ENCODE results near the gene TUT1. TPM values are rescaled to one million over a fixed set of nuclear protein-coding genes. Genes with fewer than 3 reads are reported as not detected.
A peak's percentile ranks its signal among the peaks of the same experiment; 100 is the strongest.
"Not testable (repeated sequence)": the region's sequence is repeated elsewhere in the genome, so short reads cannot be mapped to it uniquely, and the experiment has no call there.

Gene TUT1
- polyA plus RNA-seq, 1 experiment, result 9.9 TPM

DNA sequence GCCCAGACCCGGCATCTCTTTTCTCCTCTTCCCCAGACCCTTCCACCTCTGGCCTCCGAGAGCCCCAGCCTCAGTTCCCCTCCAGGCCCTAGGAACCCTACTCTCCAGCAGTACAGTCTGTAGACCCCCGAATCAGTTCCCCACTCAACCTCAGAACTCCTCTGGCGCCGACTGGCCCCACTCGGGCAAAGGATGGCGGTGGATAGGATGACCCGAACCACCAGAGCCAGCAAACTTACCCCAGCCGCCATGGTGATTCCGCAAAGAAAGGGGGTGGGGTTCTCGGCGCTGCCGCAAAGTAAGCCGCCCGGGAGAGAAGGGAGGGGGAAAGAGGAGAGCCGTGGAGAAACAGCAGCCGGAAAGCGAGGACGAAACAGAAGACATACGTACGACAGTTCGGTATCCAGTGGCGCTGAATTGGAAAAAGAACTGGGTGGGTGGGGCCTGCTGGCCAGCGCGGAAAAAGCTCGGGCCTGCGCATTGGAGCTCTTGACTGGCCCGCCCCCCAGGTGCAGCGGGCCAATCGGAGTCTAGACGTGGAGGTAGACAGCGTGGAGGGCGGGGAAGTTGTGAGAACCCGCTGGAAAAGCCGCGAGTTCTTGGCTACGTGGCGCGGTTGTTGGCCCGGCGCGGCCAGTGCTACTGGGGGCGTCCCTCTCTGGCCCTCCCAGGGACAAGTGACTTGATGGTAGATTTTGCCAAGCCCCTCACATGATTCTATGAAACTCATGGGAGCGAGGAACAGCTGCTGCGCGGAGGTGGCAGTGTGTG, 17.5 kb downstream of the TUT1 start, which contains the start of gene EEF1G:
EEF1G (minus strand) TSS at position 300 of the 771 bp plus-strand sequence; CDS start at position 251, 49 bp downstream.
- POLR2A ChIA-PET, result interaction anchor here (0.5 to 1.3 kb wide), 13 partner anchors 11 to 510 kb away, joined by 3 to 25 read pairs (median 5); partner anchors contain the start of genes HNRNPUL2, LRRN4CL, TUT1 and ZBTB3

GRCh38 chr11:62573006-62573591, 18.2 kb downstream of the TUT1 start:
- no peak for DNase-seq (ENCODE audit: low read depth)
- ChIA-PET CTCF (interaction anchor here (0.7 to 4.6 kb wide), 7 partner anchors 12 to 178 kb away, joined by 3 to 31 read pairs (median 6); no protein-coding TSS in a partner anchor), POLR2A (interaction anchor here (0.6 to 1.3 kb wide), 11 partner anchors 12 to 181 kb away, joined by 3 to 25 read pairs (median 4); partner anchors contain the start of genes HNRNPUL2, LRRN4CL, TUT1 and ZBTB3)
- Histone ChIP-seq H3K27me3 (ENCODE audit: control insufficient read depth, insufficient read depth, low read length) (no peaks in the 10 kb centered on the region), H3K36me3 (ENCODE audit: control insufficient read depth, insufficient read depth, low read length) (peaks cover 20% of the 10 kb centered on the region), H3K4me3 (ENCODE audit: low read depth, low read length) (peak overlapping the region; percentile 57)
- TF ChIP-seq, protein P1, sequence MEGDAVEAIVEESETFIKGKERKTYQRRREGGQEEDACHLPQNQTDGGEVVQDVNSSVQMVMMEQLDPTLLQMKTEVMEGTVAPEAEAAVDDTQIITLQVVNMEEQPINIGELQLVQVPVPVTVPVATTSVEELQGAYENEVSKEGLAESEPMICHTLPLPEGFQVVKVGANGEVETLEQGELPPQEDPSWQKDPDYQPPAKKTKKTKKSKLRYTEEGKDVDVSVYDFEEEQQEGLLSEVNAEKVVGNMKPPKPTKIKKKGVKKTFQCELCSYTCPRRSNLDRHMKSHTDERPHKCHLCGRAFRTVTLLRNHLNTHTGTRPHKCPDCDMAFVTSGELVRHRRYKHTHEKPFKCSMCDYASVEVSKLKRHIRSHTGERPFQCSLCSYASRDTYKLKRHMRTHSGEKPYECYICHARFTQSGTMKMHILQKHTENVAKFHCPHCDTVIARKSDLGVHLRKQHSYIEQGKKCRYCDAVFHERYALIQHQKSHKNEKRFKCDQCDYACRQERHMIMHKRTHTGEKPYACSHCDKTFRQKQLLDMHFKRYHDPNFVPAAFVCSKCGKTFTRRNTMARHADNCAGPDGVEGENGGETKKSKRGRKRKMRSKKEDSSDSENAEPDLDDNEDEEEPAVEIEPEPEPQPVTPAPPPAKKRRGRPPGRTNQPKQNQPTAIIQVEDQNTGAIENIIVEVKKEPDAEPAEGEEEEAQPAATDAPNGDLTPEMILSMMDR (IDR thresholded peaks at IDR 0.05; ENCODE audit: insufficient read depth, low read depth, low read length), result no peak

More for the DNA sequence above, 17.5 kb downstream of the TUT1 start, which contains the start of gene EEF1G:
- CTCF ChIA-PET, result interaction anchor here (0.7 to 2.8 kb wide), 5 partner anchors 11 to 178 kb away, joined by 3 to 16 read pairs (median 6); no protein-coding TSS in a partner anchor
- TF ChIP-seq, protein P1 (IDR thresholded peaks at IDR 0.05; ENCODE audit: insufficient read depth, low read depth, low read length), result no peak
- no peaks in the 10 kb centered on the region for H3K27me3 ChIP-seq (ENCODE audit: control insufficient read depth, insufficient read depth, low read length)
- peaks cover 22% of the 10 kb centered on the region for H3K36me3 ChIP-seq (ENCODE audit: control insufficient read depth, insufficient read depth, low read length)
- H3K4me3 ChIP-seq (ENCODE audit: low read depth, low read length), result peak within 1 kb of the TSS; percentile 63
- peak; percentile 100 for DNase-seq (ENCODE audit: low read depth)

DNA sequence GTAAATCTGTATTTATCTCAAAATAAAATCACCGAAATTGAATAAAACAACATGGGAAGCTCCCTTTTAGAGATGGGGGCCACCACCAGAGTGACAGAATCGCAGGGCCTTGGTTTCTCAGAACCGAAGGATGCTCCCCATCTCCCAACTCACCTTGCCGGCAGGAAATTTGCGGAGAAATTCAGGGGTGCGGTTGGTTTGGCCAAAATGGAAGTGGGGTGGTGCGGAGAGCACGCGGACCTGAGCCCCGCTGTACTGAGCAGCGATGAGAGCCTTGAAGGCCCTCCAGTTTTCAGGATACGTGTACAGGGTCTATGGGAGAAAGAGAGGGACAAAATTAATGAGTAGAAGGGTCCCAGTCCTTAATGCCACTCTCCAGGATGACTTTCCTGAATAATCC, 18.9 kb downstream of the TUT1 start:
- ChIA-PET CTCF (interaction anchor here (0.8 to 4.6 kb wide), 5 partner anchors 12 to 178 kb away, joined by 3 to 31 read pairs (median 8); no protein-coding TSS in a partner anchor), POLR2A (no interaction called here)
- Histone ChIP-seq H3K27me3 (ENCODE audit: control insufficient read depth, insufficient read depth, low read length) (no peaks in the 10 kb centered on the region), H3K4me3 (ENCODE audit: low read depth, low read length) (peak overlapping the region; percentile 57), H3K36me3 (ENCODE audit: control insufficient read depth, insufficient read depth, low read length) (peaks cover 20% of the 10 kb centered on the region)
- TF ChIP-seq, protein P1 (IDR thresholded peaks at IDR 0.05; ENCODE audit: insufficient read depth, low read depth, low read length), result no peak
- DNase-seq (ENCODE audit: low read depth), result no peak

DNA sequence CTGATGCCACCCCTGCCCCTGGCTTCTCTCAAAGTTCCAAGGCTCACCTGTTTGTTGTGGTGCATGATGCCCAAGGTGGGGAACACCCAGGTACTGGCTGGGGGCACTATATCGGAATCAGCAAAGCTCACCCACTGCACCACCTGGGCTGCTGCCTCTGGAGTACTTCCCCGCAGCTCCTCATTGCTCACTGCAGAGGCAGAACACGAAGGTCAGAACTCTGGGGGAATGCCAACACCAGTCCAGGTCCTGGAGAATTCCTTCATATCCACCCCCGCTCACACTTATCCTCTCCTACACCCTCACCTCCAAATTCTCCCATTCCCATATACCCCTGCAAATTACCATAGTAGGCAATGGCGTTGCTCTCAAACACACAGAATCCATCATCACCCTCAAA, 19.8 kb downstream of the TUT1 start:
- H3K36me3 ChIP-seq (ENCODE audit: control insufficient read depth, insufficient read depth, low read length), result peaks cover 23% of the 10 kb centered on the region
- DNase-seq (ENCODE audit: low read depth); H3K27me3 ChIP-seq (ENCODE audit: control insufficient read depth, insufficient read depth, low read length); H3K4me3 ChIP-seq (ENCODE audit: low read depth, low read length); POLR2A ChIA-PET: not testable (repeated sequence)
- CTCF ChIA-PET, result interaction anchor here (1.7 to 4.6 kb wide), 3 partner anchors 11 to 177 kb away, joined by 6 to 31 read pairs (median 8); no protein-coding TSS in a partner anchor

DNA sequence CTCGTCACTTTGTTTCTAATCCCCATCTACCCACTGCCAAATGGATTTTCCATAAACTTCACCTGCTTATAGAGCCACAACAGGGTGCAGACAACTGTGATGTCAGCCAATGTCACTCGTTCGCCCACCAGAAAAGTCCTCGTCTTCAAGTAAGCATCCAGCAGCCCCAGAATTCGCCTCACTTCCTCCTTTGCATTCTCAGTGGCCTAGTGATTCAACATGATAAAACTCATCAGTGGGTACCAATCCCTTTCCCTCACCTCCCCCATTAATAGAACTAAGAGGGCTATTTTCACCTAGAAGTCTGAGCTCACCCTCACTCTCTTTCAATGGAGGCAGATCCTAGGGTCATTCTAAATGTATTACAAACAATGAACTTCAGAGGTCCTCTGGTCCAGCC, 20.4 kb downstream of the TUT1 start:
- DNase-seq (ENCODE audit: low read depth); H3K27me3 ChIP-seq (ENCODE audit: control insufficient read depth, insufficient read depth, low read length); H3K4me3 ChIP-seq (ENCODE audit: low read depth, low read length); POLR2A ChIA-PET: not testable (repeated sequence)
- CTCF ChIA-PET, result interaction anchor here (2.7 to 4.6 kb wide), 2 partner anchors 10 to 28 kb away, joined by 8 to 31 read pairs; no protein-coding TSS in a partner anchor
- H3K36me3 ChIP-seq (ENCODE audit: control insufficient read depth, insufficient read depth, low read length), result peaks cover 26% of the 10 kb centered on the region

GRCh38 chr11:62569611-62570010, 21.7 kb downstream of the TUT1 start:
- TF ChIP-seq, protein P1 (IDR thresholded peaks at IDR 0.05; ENCODE audit: insufficient read depth, low read depth, low read length), result no peak
- Histone ChIP-seq H3K36me3 (ENCODE audit: control insufficient read depth, insufficient read depth, low read length) (peaks cover 29% of the 10 kb centered on the region), H3K27me3 (ENCODE audit: control insufficient read depth, insufficient read depth, low read length) (no peaks in the 10 kb centered on the region), H3K4me3 (ENCODE audit: low read depth, low read length) (no peak overlapping the region)
- ChIA-PET POLR2A (no interaction called here), CTCF (interaction anchor here (0.6 to 4.6 kb wide), 7 partner anchors 9 to 175 kb away, joined by 3 to 31 read pairs (median 3); no protein-coding TSS in a partner anchor)
- no peak for DNase-seq (ENCODE audit: low read depth)
